Stimulated activated CD4-positive, alpha-beta T cell treated with anti-CD3 and anti-CD28 coated beads, Interleukin-4, amount 100 ng/mL, for 24 hours (primary cell): Measurements from ENCODE around the gene ATP5F1C.

ENCODE experiments used
- DNase-seq: peaks from one replicate; pipeline ENCODE4 v3.0.0-alpha.2; 2020

Gene ATP5F1C

DNA sequence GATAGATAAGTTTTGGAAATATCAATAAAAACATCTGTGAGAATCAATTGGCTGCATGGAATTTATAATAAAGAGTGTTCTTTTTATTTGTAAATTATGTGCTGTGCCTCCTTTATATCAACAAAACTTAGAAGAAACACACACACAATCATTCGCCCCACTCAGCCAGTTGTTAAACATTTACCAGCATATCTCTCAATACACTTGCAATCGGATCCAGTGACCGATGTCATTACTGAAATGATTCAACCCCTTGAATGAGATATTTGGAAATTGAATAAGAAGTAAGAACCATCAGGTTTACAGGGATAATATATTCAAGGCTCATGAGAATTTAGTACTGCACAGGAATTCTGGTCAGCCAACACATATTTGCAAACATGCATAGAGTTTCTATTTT is 65.9 kb downstream of the ATP5F1C start:
- no peak for DNase-seq

DNA sequence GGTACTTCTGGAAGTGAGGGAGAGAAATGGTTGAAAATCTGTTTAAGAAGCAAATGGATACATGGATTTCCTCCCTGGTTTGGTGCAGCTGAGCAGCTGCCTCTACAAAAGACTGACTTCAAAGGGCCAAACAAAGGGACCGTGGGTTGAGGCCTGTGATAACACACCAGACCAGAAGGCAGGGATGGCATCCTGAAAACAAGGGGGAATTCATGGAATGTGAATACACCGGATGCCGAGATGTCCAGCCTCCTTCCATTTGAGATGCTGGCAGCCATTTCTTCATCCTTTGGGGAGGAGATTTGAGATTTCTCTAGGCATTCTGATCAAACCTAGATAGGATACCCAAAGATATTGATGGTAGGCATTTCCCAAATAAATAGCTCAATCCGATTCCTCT is 67.2 kb downstream of the ATP5F1C start:
- no peak for DNase-seq

GRCh38 chr10:7856678-7857077 is 68.7 kb downstream of the ATP5F1C start:
- no peak for DNase-seq

DNA sequence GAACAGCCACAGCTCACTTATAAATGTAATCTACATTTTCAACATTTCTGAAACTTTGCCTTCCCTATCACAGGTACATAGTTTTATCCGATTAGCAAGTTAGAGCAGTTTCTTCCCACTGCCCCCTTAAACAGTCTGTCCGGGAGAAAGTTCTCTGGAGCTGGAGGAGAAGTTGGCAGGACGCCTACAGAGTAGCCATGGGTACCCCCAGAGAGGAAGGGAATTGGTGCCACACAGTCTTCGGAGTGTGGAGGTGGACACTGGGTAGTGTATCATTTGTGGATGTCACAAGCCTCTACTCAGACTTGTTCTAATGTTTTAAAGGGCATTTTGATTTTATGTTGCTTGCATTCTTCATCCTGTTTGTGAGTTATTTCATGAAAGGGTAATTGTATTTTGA is 69.3 kb downstream of the ATP5F1C start:
- DNase-seq = no peak
